H1 (cell line): Measurements from ENCODE around the gene MRPL39. TPM values are rescaled to one million over a fixed set of nuclear protein-coding genes. Genes with fewer than 3 reads are reported as not detected.

Source experiments
- polyA plus RNA-seq, 7 experiments: library from polyadenylated mRNA; depleted of rRNA in 3 of 7; stranded (reverse) in 5 of 7; unstranded in 2 of 7; fragments of >200 nt in 5 of 7; fragments of 200-250 nt in 2 of 7; gene quantifications; 1 replicate in 5 of 7; 2 replicates in 1 of 7; 4 replicates in 1 of 7; pipeline versions ENCODE4 v1.2.1 to v1.2.3, GENCODE V29; 2011 to 2013; ENCODE audit warnings: missing spikeins in 2 of 7, mixed read lengths in 2 of 7
- total RNA-seq: library from RNA; stranded (reverse); fragmentation: NEBNext Ultra II Directional; extraction: Animal tissue kit (Norgen Biotek cat#: 25700); gene quantifications from 2 replicates; pipeline ENCODE4 v1.2.1, GENCODE V29; 2021
- TF ChIP-seq, protein P1 (sequence below): fragments of 300-600 bp; sonication (generic); IDR thresholded peaks from 2 replicates; pipeline ENCODE4 v1.7.1; 2012; ENCODE audit warnings: low read length, moderate library complexity, mild to moderate bottlenecking, inconsistent platforms; ENCODE audit not compliant: insufficient replicate concordance

Gene MRPL39
- total and polyA plus RNA-seq, 2 of the 8 experiments (the other 6 are each of a cell fraction or from before 2014, with no cell fraction given) = 20.3 to 43.2 TPM

DNA sequence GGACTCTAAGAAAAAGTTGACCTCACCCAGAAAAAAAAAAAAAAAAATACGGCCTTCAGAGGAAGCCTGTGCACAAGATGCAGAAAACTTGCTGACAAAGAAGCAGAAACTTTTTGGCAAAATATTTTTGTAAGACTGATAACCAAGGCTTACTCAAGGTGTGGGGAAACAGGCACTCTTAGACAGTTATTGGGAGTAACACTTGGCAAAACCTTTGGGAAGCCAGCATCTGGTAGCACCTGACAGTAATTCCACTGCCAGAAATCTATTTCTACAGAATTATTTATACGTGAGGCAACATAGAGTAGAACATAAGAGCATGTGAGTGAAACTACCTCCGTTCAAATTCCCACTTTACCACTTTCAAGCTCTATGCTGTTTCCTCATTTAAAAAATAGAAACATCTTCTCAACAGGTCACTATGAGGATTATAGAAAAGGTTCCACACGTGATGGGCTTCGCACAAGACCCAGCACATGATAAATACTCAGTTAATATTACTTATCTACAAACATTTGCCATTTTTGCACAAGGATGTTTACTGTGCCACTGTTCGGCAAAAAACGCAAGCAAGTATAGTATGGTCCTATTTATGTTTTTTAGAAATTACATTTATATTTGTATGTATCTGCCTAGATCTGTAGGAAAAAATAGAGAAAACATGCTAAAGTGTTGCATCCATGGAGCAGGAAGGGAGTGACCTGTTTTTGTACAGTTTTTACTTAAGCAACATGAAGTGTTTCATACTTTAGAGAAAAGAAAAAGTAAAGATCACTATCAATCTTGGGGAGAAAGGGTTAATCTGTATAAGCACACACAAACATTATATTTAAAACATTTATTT lies 22.2 kb downstream of the MRPL39 start (continued):
- TF ChIP-seq, protein P1, sequence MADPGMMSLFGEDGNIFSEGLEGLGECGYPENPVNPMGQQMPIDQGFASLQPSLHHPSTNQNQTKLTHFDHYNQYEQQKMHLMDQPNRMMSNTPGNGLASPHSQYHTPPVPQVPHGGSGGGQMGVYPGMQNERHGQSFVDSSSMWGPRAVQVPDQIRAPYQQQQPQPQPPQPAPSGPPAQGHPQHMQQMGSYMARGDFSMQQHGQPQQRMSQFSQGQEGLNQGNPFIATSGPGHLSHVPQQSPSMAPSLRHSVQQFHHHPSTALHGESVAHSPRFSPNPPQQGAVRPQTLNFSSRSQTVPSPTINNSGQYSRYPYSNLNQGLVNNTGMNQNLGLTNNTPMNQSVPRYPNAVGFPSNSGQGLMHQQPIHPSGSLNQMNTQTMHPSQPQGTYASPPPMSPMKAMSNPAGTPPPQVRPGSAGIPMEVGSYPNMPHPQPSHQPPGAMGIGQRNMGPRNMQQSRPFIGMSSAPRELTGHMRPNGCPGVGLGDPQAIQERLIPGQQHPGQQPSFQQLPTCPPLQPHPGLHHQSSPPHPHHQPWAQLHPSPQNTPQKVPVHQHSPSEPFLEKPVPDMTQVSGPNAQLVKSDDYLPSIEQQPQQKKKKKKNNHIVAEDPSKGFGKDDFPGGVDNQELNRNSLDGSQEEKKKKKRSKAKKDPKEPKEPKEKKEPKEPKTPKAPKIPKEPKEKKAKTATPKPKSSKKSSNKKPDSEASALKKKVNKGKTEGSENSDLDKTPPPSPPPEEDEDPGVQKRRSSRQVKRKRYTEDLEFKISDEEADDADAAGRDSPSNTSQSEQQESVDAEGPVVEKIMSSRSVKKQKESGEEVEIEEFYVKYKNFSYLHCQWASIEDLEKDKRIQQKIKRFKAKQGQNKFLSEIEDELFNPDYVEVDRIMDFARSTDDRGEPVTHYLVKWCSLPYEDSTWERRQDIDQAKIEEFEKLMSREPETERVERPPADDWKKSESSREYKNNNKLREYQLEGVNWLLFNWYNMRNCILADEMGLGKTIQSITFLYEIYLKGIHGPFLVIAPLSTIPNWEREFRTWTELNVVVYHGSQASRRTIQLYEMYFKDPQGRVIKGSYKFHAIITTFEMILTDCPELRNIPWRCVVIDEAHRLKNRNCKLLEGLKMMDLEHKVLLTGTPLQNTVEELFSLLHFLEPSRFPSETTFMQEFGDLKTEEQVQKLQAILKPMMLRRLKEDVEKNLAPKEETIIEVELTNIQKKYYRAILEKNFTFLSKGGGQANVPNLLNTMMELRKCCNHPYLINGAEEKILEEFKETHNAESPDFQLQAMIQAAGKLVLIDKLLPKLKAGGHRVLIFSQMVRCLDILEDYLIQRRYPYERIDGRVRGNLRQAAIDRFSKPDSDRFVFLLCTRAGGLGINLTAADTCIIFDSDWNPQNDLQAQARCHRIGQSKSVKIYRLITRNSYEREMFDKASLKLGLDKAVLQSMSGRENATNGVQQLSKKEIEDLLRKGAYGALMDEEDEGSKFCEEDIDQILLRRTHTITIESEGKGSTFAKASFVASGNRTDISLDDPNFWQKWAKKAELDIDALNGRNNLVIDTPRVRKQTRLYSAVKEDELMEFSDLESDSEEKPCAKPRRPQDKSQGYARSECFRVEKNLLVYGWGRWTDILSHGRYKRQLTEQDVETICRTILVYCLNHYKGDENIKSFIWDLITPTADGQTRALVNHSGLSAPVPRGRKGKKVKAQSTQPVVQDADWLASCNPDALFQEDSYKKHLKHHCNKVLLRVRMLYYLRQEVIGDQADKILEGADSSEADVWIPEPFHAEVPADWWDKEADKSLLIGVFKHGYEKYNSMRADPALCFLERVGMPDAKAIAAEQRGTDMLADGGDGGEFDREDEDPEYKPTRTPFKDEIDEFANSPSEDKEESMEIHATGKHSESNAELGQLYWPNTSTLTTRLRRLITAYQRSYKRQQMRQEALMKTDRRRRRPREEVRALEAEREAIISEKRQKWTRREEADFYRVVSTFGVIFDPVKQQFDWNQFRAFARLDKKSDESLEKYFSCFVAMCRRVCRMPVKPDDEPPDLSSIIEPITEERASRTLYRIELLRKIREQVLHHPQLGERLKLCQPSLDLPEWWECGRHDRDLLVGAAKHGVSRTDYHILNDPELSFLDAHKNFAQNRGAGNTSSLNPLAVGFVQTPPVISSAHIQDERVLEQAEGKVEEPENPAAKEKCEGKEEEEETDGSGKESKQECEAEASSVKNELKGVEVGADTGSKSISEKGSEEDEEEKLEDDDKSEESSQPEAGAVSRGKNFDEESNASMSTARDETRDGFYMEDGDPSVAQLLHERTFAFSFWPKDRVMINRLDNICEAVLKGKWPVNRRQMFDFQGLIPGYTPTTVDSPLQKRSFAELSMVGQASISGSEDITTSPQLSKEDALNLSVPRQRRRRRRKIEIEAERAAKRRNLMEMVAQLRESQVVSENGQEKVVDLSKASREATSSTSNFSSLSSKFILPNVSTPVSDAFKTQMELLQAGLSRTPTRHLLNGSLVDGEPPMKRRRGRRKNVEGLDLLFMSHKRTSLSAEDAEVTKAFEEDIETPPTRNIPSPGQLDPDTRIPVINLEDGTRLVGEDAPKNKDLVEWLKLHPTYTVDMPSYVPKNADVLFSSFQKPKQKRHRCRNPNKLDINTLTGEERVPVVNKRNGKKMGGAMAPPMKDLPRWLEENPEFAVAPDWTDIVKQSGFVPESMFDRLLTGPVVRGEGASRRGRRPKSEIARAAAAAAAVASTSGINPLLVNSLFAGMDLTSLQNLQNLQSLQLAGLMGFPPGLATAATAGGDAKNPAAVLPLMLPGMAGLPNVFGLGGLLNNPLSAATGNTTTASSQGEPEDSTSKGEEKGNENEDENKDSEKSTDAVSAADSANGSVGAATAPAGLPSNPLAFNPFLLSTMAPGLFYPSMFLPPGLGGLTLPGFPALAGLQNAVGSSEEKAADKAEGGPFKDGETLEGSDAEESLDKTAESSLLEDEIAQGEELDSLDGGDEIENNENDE = no peak
